Stimulated activated CD4-positive, alpha-beta T cell treated with anti-CD3 and anti-CD28 coated beads, Interleukin-4, amount 100 ng/mL, for 1 hour (primary cell): ENCODE results near the gene OR51B5.
"Not testable (repeated sequence)": the region's sequence is repeated elsewhere in the genome, so short reads cannot be mapped to it uniquely, and the experiment has no call there.

ENCODE experiments used
- DNase-seq: peaks from one replicate; pipeline ENCODE4 v3.0.0-alpha.2; 2020

Gene OR51B5, protein sequence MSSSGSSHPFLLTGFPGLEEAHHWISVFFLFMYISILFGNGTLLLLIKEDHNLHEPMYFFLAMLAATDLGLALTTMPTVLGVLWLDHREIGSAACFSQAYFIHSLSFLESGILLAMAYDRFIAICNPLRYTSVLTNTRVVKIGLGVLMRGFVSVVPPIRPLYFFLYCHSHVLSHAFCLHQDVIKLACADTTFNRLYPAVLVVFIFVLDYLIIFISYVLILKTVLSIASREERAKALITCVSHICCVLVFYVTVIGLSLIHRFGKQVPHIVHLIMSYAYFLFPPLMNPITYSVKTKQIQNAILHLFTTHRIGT

DNA sequence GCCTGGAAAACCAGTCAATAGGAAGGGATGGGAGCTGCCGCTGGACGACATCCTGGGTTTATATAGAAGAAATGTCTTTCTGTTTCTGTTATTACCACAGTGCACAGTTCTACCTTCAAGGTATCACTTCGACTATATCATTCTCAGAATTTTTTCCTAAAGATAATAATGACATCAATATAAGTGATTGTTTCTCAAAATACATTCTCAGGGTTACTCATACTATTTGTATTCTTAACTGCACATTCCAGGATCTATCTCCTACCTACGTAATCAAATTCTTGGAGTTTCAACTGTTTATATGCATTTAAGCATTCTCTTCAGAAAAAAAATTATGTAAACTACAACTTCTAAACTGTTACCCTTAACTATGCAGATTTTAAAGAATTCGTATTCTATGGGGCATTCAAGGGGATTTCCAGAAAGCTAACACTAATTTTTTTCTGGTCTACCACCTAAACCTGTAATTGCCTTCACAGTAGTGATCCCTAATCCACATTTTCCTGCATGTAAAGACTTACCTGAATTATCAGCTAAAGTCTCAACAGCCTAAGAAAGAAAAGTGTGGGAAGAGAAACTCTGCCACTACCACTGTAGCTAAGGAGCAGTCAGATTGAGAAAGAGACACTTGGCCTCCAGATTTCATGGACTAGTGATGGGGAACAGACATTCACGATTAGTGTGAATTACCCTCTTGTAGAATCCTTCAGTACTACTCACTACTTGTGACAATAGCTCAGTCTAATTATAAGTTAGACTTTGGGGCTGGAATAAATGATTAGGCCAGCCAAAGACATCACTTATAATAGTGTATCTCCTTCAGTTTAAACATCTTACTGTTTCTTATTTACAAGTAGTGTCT is at the start of gene OR51B5:
Gene OR51B5 (minus strand): TSS at position 51 of the 862 bp plus-strand sequence. CDS start 0 bp downstream, at position 51.
- no peak for DNase-seq

DNA sequence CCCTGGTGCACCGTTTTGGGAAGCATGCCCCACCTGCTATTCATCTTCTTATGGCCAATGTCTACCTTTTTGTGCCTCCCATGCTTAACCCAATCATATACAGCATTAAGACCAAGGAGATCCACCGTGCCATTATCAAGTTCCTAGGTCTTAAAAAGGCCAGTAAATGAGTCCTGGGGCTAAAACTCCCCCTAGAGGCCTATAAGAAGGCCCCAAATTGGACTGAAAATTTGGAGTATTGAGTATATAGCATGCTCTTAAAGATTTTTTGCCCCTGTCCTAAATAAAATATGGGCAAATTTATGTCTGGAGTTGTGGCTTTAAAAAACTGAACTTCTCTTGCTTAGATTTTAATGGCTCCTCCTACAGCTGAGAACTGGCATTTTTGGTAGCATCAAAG is 46.9 kb upstream of the OR51B5 start:
- no peak for DNase-seq

DNA sequence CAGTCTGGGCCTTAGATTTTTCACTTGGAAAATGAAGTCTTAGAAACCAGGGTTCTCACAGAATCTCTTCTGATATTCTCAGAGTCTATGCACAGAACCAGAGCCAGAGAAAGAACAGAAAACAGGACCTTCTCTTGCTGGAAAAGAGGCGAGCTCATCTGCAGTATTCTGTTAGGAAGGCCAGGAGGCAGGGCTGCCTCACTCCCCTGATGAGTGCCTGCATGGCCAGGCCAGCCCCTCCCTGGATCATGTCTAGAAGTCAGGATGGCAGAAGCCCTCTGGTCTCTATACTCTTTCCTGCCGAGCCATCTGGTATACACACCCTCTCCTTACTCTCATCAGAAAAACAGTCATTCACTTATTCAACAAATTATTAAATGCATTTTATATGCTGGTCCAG is 41.0 kb upstream of the OR51B5 start:
- no peak for DNase-seq

DNA sequence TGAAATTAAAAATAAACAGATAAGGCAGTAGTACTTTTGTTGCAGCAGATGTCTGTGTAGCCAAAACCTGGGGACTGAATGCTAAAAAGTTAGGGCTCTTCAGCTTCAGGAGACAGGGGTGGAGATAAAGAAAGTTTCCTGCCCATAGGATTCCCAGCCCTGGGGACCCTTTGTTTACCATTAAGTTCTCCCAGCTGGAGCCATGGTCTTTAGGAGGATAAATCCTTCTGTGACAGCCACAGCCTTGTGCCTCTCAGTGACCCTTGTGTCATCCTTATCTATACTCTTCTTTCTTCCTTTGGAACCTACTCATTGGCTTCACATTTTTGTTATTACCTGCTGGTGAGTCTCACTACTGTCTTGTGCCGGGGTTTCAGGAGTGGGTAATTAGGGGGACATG is 40.3 kb upstream of the OR51B5 start, which contains the start of gene OR51M1:
Gene OR51M1 (plus strand): TSS at position 237 of the 400 bp plus-strand sequence. CDS start 5,587 bp downstream, outside the sequence.
- DNase-seq: no peak

DNA sequence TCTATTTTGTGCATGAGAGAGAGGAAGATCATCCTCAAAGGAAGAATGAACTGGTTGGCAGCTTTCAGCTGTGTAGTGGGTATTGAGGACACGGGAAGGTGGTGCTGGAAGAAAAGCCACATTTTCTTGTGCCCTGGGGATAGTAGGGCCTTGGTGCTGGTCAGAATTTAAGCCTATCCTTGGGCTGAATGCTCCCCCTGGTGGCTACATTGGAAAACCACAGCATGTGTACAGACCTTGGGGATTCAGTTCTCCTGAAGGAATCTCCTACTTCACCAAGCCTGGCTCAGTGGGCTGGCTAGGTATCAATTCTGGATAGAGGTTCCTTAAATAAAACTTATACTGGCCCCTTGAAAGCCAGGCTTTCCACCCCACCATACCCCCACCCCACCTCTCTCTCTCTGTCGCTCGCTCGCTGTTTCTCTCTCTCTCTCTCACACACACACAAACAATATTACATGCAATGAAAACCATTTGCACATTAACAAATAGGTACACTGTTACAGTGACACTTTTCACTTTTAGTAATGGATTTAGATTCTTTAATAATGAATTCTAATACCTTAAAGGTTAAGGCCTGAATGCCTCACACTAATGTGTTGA is 37.5 kb upstream of the OR51B5 start:
- DNase-seq: peak; percentile 5

DNA sequence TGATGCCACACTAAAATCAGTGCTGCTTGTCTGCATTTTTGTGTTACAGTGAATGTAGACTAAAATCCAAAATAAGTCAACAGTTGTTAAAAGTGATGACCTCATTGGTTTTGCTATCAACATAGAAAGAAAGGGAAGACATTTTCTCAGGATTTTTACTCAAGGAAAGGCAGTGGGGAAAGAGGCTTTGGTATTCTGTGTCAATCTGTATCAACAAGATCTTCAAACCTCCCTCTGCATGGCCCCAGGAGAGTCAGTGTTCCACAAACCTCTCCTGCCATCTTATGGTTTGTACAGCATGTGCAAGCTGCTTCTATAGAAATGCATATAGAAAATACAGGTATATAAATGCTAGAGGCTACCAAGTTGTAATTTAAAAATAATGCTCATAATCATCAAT is 26.5 kb upstream of the OR51B5 start:
- DNase-seq: no peak

DNA sequence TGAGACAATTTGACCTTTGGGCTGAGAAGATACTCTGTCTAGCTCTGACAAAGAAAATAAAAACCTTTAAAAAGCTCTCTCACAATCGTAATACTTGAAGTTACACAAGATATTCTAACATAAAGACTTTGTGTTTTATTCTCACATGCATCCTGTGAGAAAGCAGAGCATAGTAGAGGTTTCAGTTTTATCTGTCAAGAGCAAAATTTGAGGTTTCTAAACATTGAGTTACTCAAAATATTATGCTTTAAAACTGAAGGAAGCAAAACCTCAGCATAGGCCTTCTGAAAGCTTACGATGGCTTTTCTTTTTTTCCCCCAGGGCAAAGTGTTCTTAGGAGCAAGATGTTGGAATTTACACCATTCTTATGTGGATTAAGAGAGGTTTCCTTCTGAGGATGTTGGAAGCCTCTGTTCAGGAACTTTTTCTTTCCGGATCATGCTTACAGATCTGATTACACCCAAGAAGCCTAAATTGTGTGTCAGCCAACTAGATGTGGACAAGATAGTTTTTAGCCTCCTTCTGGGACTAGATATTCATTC is 25.2 kb upstream of the OR51B5 start:
- DNase-seq: no peak

DNA sequence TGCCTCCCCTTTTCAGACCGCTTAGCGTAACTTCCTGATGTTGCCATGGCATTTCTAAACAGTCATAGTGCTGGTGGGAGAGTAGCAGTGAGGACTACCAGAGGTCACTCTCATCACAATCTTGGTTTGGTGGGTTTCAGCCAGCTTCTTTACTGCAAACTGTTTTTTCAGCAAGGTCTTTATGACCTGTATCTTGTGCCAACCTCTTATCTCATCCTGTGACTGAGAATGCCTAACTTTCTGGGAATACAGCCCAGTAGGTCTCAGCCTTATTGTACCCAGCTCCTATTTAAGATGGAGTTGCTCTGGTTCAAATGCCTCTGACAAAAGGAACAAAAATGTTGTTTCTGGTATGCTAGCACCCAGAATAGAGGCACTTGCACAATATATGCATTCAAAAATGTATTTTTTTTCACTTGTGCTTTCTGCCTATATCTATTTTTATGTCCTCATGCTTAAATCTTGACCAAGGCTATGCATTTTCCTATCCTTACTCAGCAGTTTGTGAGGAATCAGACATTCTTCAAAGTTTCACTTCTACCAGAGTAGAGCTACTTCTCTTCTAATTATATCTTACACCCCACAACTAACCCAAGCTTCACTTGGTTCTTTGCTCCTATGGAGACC is 24.2 kb upstream of the OR51B5 start:
- DNase-seq: no peak

DNA sequence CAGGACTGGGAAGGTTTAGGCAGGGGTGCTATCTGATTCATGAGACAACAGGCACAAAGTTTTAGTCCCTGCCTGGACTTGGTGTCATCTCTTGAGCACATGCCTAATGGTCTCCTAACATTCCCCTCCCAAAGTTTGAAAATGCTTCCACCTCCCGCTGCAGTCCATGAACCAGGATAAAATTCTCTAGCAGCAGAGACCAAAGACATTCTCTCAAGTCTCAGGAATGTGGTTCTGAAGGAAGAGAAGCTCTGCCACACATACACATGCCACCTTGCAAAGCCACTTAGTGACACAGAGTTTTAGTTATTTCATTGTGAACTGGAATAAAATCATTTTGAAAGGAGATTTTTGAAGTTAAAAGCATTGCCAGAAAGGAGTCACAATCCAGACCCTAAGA is 23.5 kb upstream of the OR51B5 start:
- DNase-seq: no peak

DNA sequence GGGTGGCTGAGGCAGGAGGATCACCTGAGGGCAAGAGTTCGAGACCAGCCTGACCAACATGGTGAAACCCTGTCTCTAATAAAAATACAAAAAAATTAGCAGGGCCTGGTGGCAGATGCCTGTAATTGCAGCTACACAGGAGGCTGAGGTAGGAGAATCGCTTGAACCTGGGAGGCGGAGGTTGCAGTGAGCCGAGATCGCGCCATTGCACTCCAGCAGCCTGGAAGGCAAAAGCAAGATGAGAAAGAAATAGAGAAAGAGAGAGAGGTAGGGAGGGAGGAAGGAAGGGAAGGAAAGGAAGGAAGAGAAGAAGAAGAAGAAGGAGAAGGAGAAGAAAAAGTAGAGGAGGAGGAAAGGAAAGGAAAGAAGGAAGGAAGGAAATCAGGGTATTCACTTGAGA is 23.0 kb upstream of the OR51B5 start:
- DNase-seq: not testable (repeated sequence)

DNA sequence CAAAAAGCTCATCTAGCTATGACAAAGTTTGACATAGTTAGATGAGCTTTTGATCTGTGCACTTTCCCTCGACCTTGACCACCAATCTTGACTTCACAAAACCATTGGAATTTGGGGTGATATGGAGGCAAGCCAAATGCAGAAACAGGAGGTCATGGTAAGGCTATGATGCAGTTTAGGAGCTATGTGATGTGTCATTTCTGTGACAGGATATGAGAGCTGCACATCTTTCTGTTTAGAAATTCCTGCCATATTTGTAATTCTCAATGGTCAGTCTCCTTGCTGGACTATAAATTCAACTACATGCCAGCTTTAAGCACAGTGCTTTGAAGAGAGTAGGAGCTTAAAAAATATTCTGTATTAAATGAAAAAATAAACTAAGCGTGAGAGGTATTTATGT is 20.9 kb upstream of the OR51B5 start:
- no peak for DNase-seq

DNA sequence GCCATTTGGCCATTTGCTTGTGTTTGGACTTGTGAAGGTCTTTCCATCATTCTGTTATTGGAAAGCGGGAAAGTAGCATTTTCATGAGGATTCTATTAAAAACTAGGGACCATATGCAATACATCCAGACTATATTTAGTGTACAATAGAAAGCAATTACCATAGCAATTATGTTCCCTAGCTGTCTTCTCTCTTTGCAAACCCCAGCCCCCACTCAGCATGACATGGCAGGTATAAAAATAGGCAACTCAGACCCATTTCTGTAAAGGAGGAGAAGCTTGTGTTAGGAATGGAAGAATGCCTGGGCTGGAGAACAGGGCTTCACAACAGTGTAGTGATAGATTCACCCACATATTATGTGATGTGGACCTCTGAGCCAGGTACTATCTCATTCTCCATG is 20.4 kb upstream of the OR51B5 start:
- no peak for DNase-seq

DNA sequence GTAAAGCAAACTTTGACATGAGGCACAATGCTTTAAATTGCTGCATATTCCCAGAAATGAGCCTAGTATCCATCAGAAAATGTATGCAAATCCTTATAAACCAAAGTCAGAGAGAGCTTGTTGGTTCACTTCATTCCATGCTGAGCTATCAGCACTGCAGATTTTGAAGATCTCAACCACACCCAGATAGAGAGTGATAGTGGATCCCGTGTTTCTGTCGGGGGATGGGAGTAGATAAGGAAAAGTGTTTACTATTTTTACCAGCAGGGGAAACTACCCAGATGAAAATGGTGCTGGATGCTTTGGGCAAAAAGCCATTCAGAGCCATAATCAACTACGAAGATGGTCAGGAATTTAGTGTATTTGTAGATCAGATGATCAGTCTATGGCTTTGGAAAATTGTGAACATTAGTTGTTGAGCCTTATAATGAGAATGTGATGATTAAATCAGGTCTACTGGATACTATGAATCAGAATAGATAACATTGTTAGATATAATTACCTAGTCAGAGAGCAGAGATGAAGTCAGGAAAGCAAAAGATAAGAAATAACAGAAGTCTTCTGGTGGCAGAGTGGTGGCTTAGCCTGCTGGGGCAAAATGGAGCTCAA is 18.8 kb upstream of the OR51B5 start:
- no peak for DNase-seq

DNA sequence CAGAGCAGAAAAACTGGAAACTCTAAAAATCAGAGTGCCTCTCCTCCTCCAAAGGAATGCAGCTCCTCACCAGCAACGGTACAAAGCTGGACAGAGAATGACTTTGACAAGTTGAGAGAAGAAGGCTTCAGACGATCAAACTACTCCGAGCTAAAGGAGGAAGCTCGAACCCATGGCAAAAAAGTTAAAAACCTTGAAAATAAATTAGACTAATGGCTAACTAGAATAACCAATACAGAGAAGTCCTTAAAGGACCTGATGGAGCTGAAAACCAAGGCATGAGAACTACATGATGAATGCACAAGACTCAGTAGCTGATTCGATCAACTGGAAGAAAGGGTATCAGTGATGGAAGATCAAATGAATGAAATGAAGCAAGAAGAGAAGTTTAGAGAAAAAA is 12.7 kb upstream of the OR51B5 start:
- not testable (repeated sequence) for DNase-seq

DNA sequence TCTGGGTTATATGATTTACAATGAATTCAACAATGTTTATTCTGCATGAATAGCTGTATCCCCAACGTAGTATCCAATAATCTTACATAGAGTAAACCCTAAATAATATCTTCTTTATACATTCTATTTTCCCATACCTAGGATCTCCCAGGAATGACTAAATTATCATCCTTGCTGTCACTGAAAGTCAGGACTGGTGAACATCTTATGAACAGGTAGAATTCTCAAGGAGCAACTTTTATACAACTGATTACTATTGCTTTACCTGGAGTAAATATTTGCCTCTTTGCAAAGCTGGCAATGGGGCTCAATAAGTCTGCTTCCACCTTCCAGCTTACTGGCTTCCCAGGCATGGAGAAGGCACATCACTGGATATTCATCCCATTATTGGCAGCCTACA is 7.9 kb upstream of the OR51B5 start, which contains the start of gene OR51B6:
Gene OR51B6 (plus strand): TSS at position 301 of the 400 bp plus-strand sequence. CDS start 0 bp downstream, at position 301.
- DNase-seq: no peak

DNA sequence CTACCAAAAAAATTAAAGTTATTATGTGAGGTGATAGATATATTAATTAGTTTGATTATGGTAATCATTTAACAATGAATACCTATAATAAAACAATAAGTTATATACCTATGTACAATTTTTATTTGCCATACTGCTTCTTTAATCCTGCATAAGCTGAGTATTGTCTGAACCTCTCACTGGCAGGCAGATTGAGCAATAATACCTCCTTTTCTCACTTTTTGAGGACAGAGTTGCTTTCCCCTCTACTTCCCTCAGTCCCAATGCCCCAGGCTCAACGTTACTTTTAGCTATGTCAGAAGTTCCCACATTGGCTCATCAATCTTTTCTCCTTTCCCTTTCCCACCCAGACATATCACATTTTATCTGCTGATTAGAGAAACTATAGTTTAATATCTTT is 6.2 kb upstream of the OR51B5 start:
- DNase-seq: no peak

DNA sequence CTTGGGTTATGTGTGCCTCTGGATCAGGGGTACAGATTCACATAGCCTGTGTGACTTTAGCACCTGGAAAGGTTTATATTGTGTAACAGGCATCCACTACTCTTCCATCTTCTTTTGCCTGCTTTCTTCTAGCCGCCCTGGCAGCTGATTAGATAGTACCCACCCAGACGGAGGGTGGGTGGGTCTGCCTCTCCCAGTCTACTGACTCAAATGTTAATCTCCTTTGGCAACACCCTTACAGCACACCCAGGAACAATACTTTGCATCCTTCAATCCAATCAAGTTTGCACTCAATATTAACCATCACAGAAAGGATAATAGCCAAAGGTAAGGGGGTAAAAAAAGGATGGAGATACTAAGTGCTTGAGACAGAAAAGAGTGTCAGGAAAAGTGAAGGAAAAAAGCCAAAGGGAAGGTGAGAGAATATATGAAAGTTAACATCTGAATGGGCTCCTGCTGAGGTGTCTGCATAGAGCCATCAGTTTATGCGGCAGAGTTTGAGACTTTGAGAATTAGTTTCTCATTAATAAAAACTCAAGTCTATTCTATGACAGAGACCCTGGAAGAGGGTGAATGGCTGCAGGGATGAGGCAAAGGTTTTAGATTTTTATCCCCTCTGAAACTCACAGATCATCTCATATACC is 5.3 kb upstream of the OR51B5 start:
- DNase-seq: no peak

DNA sequence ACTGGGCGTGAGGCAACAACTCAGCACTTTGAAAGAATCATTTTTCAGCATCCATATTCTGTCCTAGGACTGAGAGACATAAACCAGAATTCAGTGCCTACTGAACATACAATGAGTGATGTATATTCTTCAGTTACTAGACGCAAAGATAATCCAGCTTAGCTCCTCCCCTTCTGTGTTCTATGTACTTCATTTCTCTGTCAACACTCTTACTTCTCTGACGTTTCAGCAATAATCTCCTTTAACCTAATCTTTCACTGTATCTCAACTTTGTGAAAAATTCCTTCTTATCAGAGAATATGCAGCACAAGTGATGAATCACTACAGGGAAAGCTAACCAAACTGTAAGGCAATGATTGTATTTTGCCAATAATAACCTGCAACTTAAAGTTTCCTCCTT is 2.5 kb upstream of the OR51B5 start:
- DNase-seq: no peak

DNA sequence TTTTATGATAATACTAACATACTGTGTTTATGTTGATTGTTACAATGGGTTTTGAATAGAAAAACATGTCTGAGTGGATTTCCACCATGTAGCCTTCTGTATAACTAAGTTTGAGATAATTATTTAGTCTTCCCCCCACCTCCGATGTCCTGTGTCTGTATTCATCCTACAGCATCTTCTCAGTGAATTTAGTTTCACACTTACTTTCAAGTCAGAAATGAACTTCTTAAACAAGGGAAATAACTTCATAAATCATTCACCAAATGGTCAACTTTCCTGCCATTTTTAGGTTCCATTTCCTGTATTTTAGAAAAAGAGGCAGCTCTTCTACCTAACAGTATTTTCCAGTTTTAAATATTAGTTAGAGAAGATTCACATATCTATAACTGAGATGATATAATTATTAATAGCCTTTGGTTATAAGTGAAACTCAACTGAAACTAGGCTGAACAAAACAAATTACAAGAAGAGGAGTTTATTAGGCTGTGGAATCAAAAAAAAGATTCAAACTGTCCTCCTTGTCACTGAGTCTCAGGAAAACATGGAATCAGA is 3.5 kb downstream of the OR51B5 start:
- DNase-seq: no peak

DNA sequence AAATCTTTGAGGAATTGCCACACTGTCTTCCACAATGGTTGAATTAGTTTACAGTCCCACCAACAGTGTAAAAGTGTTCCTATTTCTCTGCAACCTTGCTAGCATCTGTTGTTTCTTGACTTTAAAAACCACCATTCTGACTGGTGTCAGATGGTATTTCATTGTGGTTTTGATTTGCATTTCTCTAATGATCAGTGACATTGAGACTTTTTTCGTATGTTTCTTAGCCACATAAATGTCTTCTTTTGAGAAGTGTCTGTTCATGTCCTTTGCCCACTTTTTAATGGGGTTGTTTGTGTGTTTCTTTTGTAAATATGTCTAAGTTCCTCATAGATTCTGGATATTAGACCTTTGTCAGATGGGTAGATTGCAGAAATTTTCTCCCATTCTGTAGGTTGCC is 6.1 kb downstream of the OR51B5 start:
- not testable (repeated sequence) for DNase-seq

DNA sequence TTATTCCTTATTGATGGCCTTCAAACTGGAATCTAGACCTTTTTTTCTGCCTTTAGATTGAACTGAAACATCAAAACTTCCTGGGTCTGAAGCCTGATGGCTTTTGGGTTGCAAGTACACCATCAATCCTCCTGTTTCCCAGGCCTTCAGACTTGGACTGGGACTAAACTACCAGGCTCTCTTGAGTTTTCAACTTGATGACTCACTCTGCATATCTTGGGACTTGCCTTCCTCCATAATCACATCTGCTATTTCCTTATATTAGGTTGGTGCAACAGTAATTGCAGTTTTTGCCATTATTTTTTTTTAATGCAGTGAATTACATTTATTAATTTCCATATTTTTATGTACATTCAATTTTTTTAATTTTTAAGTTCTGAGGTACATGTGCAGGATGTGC is 7.0 kb downstream of the OR51B5 start:
- no peak for DNase-seq

DNA sequence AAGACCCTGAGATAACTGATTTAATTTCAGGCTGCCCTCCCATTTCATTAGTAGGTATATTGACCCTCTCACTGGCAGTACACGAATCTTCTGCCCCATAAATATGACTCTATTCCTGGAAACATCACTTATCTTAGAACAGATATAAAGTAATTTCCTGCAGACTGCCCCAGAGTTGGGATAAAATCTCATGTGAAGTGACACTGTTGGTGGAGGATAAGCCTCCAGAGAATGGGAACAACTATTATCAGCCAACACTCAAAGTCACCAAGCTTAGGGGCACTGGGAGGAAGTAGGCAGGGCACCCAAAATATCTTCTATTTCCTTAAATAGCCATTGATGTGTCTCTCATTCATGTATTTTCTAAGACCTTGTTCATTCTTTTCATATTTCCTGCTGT is 8.2 kb downstream of the OR51B5 start:
- no peak for DNase-seq
